Loucy (cell line): Measurements from ENCODE around the gene FEM1A.

Source experiments
- H2AFZ ChIP-seq: fragments of 200-600 bp; sonication (generic); 2 replicates; pipeline ENCODE4 v1.6.0; 2016; ENCODE audit warnings: antibody characterized with exemption, mild to moderate bottlenecking, low read length, moderate library complexity
- H3F3A ChIP-seq: fragments of 200-600 bp; 2 replicates; pipeline ENCODE4 v1.6.0; 2016; ENCODE audit warnings: antibody characterized with exemption, low read depth, mild to moderate bottlenecking
- H3K27me3 ChIP-seq: fragments of 200-600 bp; sonication (generic); 2 replicates; pipeline ENCODE4 v1.6.1; 2014; ENCODE audit warnings: low read length, mild to moderate bottlenecking; ENCODE audit not compliant: insufficient read depth, poor library complexity, severe bottlenecking
- H3K36me3 ChIP-seq: fragments of 200-600 bp; sonication (generic); 2 replicates; pipeline ENCODE4 v1.6.1; 2016; ENCODE audit warnings: low read length; ENCODE audit not compliant: insufficient read depth
- H3K4me1 ChIP-seq: fragments of 200-600 bp; sonication (generic); 2 replicates; pipeline ENCODE4 v1.5.1; 2014; ENCODE audit warnings: low read length, mild to moderate bottlenecking; ENCODE audit not compliant: insufficient read depth, poor library complexity, severe bottlenecking
- H3K4me2 ChIP-seq: fragments of 200-600 bp; sonication (generic); 2 replicates; pipeline ENCODE4 v1.6.0; 2014; ENCODE audit warnings: antibody characterized with exemption, low read length, low read depth, mild to moderate bottlenecking; ENCODE audit not compliant: poor library complexity, severe bottlenecking
- H3K4me3 ChIP-seq: fragments of 200-600 bp; sonication (generic); 2 replicates; pipeline ENCODE4 v1.5.1; 2014; ENCODE audit warnings: low read length, mild to moderate bottlenecking, mixed read lengths; ENCODE audit not compliant: poor library complexity, severe bottlenecking
- H3K79me2 ChIP-seq: fragments of 200-600 bp; sonication (generic); 2 replicates; pipeline ENCODE4 v1.6.1; 2014; ENCODE audit warnings: low read length; ENCODE audit not compliant: insufficient read depth
- H3K9ac ChIP-seq: fragments of 200-600 bp; sonication (generic); 2 replicates; pipeline ENCODE4 v1.6.0; 2014; ENCODE audit warnings: mild to moderate bottlenecking, low read depth, low read length, moderate library complexity; ENCODE audit not compliant: poor library complexity, severe bottlenecking
- H3K9me2 ChIP-seq: fragments of 200-600 bp; sonication (generic); replicated peaks from 2 replicates; pipeline ENCODE4 v1.6.1; 2016; ENCODE audit warnings: low read depth, low read length, mixed read lengths
- H3K9me3 ChIP-seq: fragments of 200-600 bp; sonication (generic); 2 replicates; pipeline ENCODE4 v1.6.1; 2014; ENCODE audit warnings: mild to moderate bottlenecking, antibody characterized with exemption, low read length, low read depth; ENCODE audit not compliant: insufficient read depth
- H4K20me1 ChIP-seq: fragments of 200-600 bp; sonication (generic); 2 replicates; pipeline ENCODE4 v1.6.0; 2014; ENCODE audit warnings: antibody characterized with exemption, low read length, mild to moderate bottlenecking; ENCODE audit not compliant: insufficient read depth, poor library complexity, severe bottlenecking
- CTCF ChIP-seq: fragments of 200-600 bp; sonication (generic); conservative IDR thresholded peaks from 2 replicates; pipeline ENCODE4 v1.5.1; 2014; ENCODE audit warnings: mild to moderate bottlenecking, antibody characterized with exemption, low read length
- EZH2phosphoT487 ChIP-seq: fragments of 200-600 bp; IDR thresholded peaks from 2 replicates; pipeline ENCODE4 v1.6.1; 2018; ENCODE audit warnings: antibody characterized with exemption, mild to moderate bottlenecking, moderate library complexity, borderline replicate concordance

Gene FEM1A

GRCh38 chr19:4748589-4748988 is 42.9 kb upstream of the FEM1A start:
- Histone ChIP-seq H2AFZ (no peak overlapping the region), H3K79me2 (no peaks in the 10 kb centered on the region), H3K9me2 (no peaks in the 10 kb centered on the region), H3K4me3 (no peak overlapping the region), H3F3A (no peaks in the 10 kb centered on the region), H3K4me1 (peaks cover 3% of the 10 kb centered on the region), H3K9me3 (no peaks in the 10 kb centered on the region), H3K9ac (no peak overlapping the region), H3K27me3 (no peaks in the 10 kb centered on the region), H3K36me3 (no peaks in the 10 kb centered on the region), H3K4me2 (no peak overlapping the region), H4K20me1 (no peaks in the 10 kb centered on the region)
- no peak for TF ChIP-seq CTCF
- TF ChIP-seq EZH2phosphoT487 = no peak

GRCh38 chr19:4749870-4750590 is 41.5 kb upstream of the FEM1A start:
- no peaks in the 10 kb centered on the region for H3K4me1 ChIP-seq
- H3K9me3 ChIP-seq = no peaks in the 10 kb centered on the region
- H3K4me2 ChIP-seq = no peak overlapping the region
- no peaks in the 10 kb centered on the region for H3F3A ChIP-seq
- no peak overlapping the region for H2AFZ ChIP-seq
- H3K36me3 ChIP-seq = no peaks in the 10 kb centered on the region
- no peaks in the 10 kb centered on the region for H3K9me2 ChIP-seq
- H3K4me3 ChIP-seq = no peak overlapping the region
- no peaks in the 10 kb centered on the region for H3K79me2 ChIP-seq
- H3K27me3 ChIP-seq = no peaks in the 10 kb centered on the region
- H4K20me1 ChIP-seq = no peaks in the 10 kb centered on the region
- no peak overlapping the region for H3K9ac ChIP-seq
- TF ChIP-seq EZH2phosphoT487 = no peak
- no peak for TF ChIP-seq CTCF

GRCh38 chr19:4754248-4754647 is 37.3 kb upstream of the FEM1A start:
- Histone ChIP-seq H3K9me3 (no peaks in the 10 kb centered on the region), H3K27me3 (no peaks in the 10 kb centered on the region), H3K9me2 (no peaks in the 10 kb centered on the region), H3K36me3 (no peaks in the 10 kb centered on the region), H3K9ac (no peak overlapping the region), H3K79me2 (no peaks in the 10 kb centered on the region), H3K4me2 (no peak overlapping the region), H3K4me3 (no peak overlapping the region), H3K4me1 (no peaks in the 10 kb centered on the region), H4K20me1 (no peaks in the 10 kb centered on the region), H3F3A (no peaks in the 10 kb centered on the region), H2AFZ (no peak overlapping the region)
- TF ChIP-seq EZH2phosphoT487 = no peak
- TF ChIP-seq CTCF = no peak
